Adipose tissue (tissue), 3 donors: ENCODE measurements around the gene ADARB2. TPM values are rescaled to one million over a fixed set of nuclear protein-coding genes. Genes with fewer than 3 reads are reported as not detected.
"Not testable (repeated sequence)": the region's sequence is repeated elsewhere in the genome, so short reads cannot be mapped to it uniquely, and the experiment has no call there.

Experiments
- H3K27ac ChIP-seq: one replicate; pipeline ENCODE4 v1.5.1; 2013; ENCODE audit warnings: low read depth, low read length
- WGBS, 3 donors: extraction: QIAGEN DNeasy Blood & Tissue Kit; methylation state at CpG; one replicate each; pipeline ENCODE4 v1.1.7; 2013; 5-methylcytosine and 5-hydroxymethylcytosine counted together
- polyA plus RNA-seq, 3 donors: library from polyadenylated mRNA; stranded (reverse); fragments of 200-250 nt; gene quantifications; one replicate each; pipeline ENCODE4 v1.2.3, GENCODE V29; 2013
- donor health status: healthy with polysubstance abuse.
- donor health status: Bipolar disorder and iron deficiency.
- donor health status: healthy.

ADARB2 gene
- polyA plus RNA-seq, 3 donors = 0.31 to 1.9 (median 0.56) TPM

DNA sequence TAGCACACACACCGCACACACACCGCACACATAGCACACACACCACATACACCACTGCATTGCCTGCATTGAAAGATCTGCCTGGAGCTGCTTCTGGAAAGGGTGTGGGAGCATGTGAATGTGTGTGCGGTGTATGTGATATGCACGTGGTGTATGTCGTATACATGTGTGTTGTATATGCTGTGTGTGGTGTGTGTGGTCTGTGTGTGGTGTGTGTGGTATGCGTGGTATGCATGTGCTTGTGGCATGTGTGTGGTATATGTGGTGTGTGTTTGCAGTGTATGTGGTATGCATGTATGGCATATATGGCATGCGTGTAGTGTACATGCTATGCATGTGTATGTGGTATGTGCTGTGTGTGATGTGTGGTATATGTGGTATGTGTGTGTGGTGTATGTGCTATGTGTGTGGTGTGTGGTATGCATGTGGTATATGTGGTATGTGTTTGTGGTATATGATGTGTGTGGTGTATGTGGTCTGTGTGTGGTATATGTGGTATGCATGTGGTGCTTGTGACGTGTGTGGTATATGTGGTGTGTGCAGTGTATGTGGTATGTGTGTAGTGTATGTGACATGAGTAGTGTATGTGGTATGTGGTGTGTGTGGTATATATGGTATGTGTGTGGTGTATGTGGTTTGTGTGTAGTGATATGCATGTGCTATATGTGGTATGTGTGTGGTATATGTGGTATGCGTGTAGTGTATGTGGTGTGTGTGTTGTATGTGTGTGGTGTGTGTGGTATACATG lies 505.0 kb downstream of the ADARB2 start:
- H3K27ac ChIP-seq = no peak overlapping the region
- 97% methylated on average over 9 of the region's 9 CpGs for WGBS, 3 donors

DNA sequence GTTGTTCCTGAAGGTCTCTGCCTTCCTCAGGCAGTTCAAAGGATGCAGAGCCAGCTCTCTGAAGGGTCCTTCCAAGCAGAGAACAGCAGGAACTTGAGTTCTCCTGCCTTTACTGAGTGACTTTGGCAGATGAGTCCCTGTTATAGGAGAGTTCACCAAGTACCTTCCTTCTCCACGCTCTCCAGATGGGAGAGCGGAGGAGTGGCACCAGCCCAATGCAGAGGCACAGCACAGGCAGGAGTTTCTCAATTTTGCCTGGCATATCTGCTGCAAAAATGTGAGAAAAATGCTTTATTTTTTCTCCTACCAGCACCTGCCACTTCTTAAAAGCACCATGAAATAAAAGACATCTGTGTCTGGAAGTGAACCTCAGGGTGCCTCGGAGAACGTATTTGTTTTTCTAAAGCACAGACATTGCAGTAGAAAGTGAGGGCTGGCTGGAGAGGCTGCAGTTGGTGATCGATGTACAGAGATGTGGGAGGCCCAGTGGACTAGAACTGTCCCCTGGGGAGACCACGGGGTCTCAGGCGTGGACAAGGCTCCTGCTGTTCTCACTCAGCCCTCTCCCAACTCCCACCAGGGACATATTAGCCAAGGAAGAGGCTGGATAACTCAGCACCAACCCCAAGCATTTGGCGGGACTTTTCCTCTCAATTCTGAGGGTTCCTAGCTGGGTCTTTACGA lies 506.6 kb downstream of the ADARB2 start:
- WGBS, 3 donors = 63 to 79% (median 76%) methylated on average over 9 of the region's 9 CpGs
- no peak overlapping the region for H3K27ac ChIP-seq

DNA sequence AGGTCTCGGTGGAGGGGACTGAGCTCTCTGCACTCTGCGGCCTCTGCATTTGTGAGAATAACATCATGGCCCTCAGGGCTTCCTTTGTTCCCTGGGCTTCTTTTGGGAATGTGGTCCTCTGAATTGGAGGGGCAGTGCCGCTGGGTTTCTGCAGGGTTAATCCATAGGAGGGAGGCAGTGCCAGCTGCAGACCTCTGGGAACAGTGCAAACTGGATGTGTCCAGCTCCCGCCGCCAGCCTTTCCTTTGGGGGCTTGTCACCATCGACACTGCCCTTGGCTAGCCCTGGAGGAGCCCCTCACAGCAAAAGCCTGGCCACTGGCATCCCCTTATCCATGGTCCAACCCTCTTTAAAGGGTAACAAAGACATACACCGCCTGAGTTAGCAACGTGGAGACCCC lies 507.2 kb downstream of the ADARB2 start:
- no peak overlapping the region for H3K27ac ChIP-seq
- 73 to 78% (median 75%) methylated on average over 8 of the region's 8 CpGs for WGBS, 3 donors

DNA sequence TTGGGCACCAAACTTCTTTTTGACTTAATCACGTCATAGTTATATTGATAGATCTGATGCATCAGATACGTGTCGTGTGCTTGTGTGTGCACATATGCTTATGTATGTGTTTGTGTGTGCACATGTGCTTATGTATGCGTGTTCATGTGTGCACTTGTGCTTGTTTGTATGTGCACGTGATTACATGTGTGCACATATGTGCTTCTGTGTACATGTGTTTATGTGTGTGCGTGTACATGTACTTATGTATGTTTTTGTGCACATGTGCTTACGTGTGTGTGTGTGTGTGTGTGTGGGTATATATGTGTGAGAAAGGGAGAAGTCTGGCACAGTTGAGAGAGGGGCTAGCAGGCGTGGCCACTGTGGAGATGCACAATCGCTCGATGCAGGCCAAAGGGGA lies 507.8 kb downstream of the ADARB2 start:
- no peak overlapping the region for H3K27ac ChIP-seq
- WGBS, 3 donors = 89 to 91% (median 90%) methylated on average over 10 of the region's 10 CpGs

DNA sequence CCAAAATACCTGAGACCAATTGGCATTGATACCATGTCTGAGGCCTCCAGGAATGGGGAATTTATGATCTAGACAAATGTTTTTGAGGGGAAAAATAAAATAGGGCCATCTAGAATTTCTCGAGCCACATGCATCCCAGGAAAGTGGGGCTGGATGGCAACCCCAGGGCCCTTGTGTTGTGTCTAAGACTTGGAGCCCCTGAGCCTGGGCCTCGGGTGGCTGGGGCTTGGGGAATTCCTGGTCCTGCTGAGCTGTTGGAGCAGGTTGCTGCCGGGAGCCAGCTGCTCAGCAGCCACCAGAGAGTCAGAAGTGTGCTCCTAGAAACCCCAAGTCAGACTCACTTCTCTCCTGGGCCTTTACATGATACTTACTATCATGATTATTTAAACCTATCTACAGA lies 508.2 kb downstream of the ADARB2 start:
- 70 to 76% (median 71%) methylated on average over 3 of the region's 3 CpGs for WGBS, 3 donors
- H3K27ac ChIP-seq = no peak overlapping the region

DNA sequence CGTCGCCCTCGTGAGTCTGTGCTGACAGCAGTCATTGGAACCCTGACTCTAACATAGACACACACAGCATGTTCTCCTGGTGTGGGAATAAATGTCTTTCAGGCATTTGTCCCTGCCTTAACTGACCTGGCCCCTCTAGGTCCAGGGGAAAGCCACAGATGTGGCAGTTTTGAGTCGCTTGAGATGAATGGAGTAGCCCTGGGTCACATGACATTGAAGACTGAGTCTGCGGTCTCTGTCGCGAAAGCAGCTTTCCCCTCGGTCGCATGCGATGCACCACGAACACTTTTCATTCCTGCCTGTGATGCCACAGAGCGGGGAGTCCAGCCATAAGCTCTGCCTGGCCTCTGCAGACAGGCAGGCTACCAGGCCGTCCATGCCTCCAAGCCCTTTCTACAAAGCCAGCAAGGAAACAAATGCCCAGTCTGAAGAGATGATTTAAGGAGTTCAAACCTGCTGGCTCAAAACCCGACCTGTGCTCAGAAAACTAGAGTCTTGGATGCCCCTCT lies 508.8 kb downstream of the ADARB2 start:
- 78 to 88% (median 86%) methylated on average over 14 of the region's 14 CpGs for WGBS, 3 donors
- no peak overlapping the region for H3K27ac ChIP-seq

DNA sequence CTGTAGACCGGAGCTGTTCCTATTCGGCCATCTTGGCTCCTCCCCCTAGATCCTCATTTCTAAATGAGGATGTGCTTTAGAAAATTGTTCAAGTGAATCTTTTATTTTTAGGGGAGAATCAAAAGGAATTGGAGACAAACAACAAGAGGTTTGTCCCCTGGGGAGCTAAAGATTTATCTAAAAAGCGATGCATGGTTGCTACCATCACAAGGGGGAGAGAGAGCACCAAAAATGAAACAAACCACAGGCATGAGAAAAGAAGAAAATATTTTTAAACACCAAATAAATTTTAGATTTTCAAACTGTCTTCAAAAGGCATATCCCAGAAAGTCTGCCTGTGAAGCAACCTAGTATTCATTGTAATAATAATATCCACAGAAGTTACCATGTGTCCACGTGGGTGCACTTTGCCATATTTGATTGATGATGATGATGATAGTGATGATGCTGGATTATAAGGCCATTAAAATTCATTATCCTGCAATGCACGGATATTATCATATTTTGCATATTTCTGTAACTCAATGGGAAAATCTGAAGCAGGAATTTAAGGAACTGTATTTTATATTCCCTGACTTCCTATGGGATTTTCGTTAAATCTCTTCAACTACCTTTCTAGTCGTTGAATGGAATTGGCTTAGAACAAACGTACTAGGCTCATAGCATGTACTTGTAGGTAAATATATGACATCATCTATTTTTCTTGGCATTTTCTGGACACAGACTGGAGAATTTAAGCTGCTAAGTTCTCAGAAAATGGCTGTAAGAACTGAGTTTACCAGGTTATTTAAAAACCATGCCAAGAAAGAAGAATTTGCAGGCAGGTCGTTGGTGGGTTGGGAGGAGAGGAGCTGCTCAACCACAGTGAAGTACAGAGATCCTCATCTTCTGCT lies 509.6 kb downstream of the ADARB2 start:
- H3K27ac ChIP-seq = no peak overlapping the region
- 56 to 61% (median 61%) methylated on average over 9 of the region's 9 CpGs for WGBS, 3 donors

DNA sequence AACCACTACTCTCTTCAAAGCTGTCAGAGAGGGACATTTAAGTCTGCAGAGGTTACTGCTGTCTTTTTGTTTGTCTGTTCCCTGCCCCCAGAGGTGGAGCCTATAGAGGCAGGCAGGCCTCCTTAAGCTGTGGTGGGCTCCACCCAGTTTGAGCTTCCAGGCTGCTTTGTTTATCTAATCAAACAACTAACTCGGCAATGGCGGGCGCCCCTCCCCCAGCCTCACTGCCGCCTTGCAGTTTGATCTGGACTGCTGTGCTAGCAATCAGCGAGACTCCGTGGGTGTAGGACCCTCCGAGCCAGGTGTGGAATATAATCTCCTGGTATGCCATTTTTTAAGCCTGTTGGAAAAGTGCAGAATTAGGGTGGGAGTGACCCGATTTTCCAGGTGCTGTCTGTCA lies 510.4 kb downstream of the ADARB2 start:
- WGBS, 3 donors = 31 to 63% (median 60%) methylated on average over 8 of the region's 8 CpGs
- H3K27ac ChIP-seq = not testable (repeated sequence)

DNA sequence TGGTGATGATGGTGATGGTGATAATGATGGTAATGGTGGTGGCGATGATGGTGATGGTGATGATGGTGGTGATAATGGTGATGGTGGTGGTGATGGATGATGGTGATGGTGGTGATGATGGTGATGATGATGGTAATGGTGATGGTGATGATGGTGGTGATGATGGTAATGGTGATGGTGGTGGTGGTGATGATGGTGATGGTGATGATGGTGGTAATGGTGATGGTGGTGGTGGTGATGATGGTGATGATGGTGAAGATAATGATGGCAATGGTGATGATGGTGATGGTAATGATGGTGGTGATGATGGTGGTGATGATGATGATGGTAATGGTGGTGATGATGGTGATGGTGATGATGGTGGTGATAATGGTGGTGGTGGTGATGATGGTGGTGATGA lies 517.5 kb downstream of the ADARB2 start:
- WGBS, 3 donors = 0% methylated on average over 1 of the region's 1 CpG
- not testable (repeated sequence) for H3K27ac ChIP-seq

DNA sequence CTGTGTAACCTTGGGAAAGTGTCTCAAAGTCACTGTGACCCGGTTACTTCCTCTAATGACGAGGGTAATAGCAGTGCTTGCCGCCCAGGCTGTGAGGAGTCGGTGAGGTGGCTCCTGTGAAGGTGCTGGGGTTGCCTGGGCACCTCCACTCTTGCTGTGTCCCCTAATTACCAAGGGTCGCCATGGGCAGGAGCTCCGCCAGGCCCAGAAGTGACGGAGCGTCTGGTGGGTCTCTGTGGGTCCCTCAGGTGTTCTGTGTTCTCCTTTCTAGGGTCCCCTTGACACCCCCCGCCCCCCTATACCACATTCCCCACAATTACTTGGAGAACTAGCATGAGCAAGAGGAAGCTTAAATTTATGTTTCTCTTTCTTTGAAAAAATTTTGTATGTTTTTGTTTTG lies 519.7 kb downstream of the ADARB2 start:
- H3K27ac ChIP-seq = no peak overlapping the region
- 81 to 92% (median 87%) methylated on average over 9 of the region's 9 CpGs for WGBS, 3 donors

DNA sequence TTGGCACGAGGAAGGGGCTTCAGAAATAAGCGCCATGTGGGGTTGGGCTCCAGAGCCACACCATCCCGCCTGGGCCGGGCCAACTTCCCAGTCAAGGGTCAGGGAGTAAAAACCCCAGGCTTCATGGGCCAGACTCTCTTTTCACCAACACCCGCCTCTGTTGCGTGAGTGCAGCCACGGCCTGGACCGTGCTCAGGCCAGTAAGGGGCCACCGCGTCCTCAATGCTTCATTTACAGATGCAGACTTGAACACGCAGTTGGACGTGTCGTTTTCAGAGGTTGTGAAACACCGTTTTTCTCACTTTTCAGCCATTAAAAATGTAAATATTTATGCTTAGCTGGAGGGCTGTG lies 520.1 kb downstream of the ADARB2 start:
- H3K27ac ChIP-seq = no peak overlapping the region
- 83 to 94% (median 87%) methylated on average over 14 of the region's 14 CpGs for WGBS, 3 donors

DNA sequence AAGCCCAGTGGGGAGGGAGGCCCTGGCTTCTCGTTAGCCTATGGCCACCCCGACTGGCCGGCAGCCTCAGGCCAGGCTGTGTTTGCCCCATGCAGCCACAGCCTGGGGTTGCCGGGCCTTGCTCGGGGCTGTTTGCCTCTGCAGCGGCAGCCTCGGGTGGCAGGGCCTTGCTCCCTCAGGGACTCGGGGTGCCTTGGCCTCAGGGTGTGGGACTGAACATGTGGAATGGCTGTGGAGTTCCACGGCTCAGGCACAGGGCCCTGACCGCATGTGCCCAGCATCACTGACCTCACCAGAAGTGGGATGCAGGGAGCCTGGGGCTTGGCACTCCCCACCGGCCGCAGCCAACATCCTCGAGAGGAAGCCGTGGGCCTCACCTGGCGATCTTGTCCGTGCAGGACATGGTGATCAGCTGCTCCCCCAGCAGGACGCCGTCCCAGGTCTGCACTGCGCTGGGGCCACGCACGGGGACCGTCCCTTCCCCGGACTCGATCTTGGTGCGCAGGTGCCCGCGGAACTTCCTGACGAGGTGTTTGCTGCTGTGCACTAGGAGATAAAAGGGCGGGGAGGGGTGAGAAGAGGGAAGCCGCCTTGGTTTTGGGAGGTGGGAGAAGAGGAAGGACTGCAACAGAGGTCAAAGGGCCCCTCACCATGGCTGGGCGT lies 520.6 kb downstream of the ADARB2 start:
- H3K27ac ChIP-seq = no peak overlapping the region
- 88 to 93% (median 91%) methylated on average over 31 of the region's 31 CpGs for WGBS, 3 donors

DNA sequence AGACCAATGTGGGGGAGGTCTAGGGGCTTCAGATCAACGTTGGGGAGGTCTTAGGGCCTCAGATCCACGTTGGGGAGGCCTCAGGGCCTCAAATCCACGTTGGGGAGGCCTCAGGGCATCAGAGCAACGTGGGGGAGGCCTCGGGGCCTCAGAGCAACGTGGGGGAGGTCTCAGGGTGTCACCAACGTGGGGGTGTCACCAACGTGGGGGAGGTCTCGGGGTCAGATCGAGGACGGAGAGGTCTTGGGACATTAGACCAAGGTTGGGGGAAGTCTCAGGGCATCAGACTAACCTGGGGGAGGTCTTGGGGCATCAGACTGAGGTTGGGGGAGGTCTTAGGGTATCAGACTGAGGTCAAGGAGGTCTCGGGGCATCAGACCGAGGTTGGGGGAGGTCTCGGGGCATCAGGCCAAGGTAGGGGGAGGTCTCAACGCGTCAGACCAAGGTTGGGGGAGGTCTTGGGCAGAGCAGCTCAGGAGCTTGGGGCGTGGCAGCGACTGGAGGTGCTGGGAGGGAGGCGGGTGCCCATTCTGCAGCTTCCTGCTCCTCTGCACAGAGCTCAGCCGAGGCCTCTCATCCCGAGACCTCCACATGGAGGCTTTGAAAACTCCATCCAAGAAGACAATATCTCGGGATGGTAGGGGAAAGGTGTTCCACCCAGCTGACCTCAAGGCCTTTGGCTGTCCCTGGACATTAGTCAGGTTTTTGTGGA lies 521.3 kb downstream of the ADARB2 start:
- 82 to 85% (median 84%) methylated on average over 22 of the region's 22 CpGs for WGBS, 3 donors
- no peak overlapping the region for H3K27ac ChIP-seq

DNA sequence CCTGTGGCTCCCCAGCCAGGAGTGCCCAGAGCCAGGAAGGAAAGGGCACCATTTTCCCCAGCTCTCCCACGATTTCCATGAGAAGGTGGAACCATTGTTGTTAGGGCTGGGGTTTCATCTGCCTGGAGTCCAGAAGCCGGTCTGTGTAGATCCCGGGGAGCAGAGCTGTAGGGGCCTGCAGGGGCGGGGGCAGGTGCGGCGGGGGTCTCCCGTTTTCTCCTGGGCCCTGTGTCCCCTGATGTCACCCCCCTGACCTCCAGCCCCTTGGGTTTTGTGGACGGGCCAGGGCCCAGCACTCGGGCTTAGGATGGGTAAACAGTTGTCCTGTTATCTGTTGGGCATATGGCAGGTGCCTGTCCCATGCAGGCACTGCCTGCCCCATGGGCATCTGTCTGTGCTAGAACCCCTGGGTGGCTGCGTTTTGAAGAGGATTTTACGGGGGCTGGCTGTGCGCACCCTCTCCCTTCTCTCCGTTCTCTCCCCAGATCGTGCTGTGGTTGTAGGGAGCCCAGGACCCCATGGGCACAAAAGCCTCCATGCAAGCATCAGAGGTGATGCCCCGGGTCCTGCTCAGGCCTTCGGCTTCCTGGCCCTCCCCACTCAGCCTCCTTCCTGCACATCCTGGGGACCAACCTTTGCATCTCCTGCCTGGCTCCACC lies 522.3 kb downstream of the ADARB2 start:
- WGBS, 3 donors = 79 to 91% (median 86%) methylated on average over 16 of the region's 16 CpGs

DNA sequence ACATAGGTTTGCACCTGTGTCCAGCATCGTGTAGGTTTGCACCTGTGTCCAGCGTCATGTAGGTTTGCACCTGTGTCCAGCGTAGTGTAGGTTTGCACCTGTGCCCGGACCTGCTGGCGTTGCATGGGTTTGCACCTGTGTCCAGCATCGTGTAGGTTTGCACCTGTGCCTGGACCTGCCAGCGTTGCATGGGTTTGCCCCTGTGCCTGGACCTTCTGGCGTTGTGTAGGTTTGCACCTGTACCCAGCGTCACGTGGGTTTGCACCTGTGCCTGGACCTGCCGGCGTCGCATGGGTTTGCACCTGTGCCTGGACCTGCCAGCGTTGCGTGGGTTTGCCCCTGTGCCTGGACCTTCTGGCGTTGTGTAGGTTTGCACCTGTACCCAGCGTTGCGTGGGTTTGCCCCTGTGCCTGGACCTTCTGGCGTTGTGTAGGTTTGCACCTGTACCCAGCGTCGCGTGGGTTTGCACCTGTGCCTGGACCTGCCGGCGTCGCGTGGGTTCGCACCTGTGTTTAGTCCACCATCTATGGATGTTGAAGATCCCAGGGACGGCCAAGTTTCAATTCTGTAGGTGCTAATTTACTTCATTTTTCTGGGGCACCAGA lies 523.2 kb downstream of the ADARB2 start:
- no peak overlapping the region for H3K27ac ChIP-seq
- 86 to 95% (median 93%) methylated on average over 23 to 28 of the region's 28 CpGs for WGBS, 3 donors

More for the DNA sequence above, 522.3 kb downstream of the ADARB2 start:
- H3K27ac ChIP-seq = no peak overlapping the region

DNA sequence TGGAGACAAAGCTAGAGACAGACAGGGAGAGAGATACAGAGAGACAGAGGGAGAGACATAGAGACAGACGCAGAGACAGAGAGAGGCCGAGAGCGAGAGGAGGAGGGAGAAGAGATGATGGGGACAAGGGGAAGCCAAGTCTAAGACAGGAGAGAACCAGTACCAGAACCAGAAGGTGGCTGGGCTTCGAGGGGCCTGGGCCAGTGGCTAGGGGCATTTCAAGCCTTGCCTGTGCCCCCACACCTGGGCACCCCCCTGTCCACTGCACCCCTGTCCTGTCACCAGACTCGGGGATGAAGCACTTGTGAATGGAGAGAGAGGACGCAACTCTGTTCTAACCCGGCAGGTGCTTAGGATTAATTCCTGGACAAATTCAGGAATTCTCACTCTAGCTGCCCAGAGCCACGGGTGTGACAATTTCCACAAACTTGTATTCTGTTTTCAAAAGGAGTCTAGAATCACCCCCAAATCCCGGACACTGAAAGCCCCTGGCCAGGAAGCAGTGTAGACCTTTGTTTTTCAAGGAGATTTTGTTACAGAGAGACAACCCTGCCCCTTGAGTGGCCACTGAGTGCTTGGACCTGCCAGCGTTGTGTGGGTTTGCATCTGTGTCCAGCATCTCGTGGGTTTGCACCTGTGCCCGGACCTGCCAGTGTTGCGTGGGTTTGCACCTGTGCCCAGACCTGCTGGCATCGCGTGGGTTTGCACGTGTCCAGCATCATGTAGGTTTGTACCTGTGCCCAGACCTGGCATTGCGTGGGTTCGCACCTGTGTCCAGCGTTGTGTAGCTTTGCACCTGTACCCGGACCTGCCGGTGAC lies 523.9 kb downstream of the ADARB2 start:
- 78 to 86% (median 86%) methylated on average over 21 of the region's 21 CpGs for WGBS, 3 donors
- no peak overlapping the region for H3K27ac ChIP-seq
